IMR-90 (cell line): ENCODE results near the gene HOXB9. TPM values are rescaled to one million over a fixed set of nuclear protein-coding genes. Genes with fewer than 3 reads are reported as not detected.
A peak's percentile ranks its signal among the peaks of the same experiment; 100 is the strongest.

Experiments used
- ATAC-seq: fragments of 200-7000 bp; cut with Tn5 transposase; 2 replicates; pipeline ENCODE4 v1.9.1; 2020; ENCODE audit warnings: low read depth, mild to moderate bottlenecking, moderate library complexity
- BruUV-seq: library from RNA; stranded (reverse); fragments of 400-500 nt; replicated peaks from 2 replicates; lab custom pipeline; 2021; lab: Mats Ljungman, UMichigan
- CTCF ChIA-PET: fragments of 300-600 bp; formaldehyde crosslinking; extraction: SDS; loops from one replicate; lab custom pipeline; 2021; ENCODE audit warnings: antibody characterized with exemption; lab: Yijun Ruan, JAX
- POLR2A ChIA-PET: fragments of 300-600 bp; sonication (Branson Sonifier 250); formaldehyde crosslinking; loops from one replicate; lab custom pipeline; 2022; ENCODE audit warnings: antibody characterized with exemption; ENCODE audit not compliant: unreplicated experiment; lab: Charles Lee
- DNase-seq: peaks from one replicate; pipeline ENCODE4 v3.0.0; 2013
- H2AFZ ChIP-seq: replicated peaks from 2 replicates; pipeline ENCODE3; 2013; ENCODE audit warnings: low read length, mild to moderate bottlenecking; ENCODE audit not compliant: poor library complexity
- H2AK5ac ChIP-seq: 2 replicates; pipeline ENCODE4 v1.6.1; 2013; ENCODE audit warnings: low read depth, low read length, inconsistent platforms
- H2AK9ac ChIP-seq: replicated peaks from 2 replicates; pipeline ENCODE3; 2013; ENCODE audit warnings: mild to moderate bottlenecking, low read depth, low read length, moderate library complexity; ENCODE audit not compliant: poor library complexity
- H2BK120ac ChIP-seq: 2 replicates; pipeline ENCODE4 v1.6.1; 2013; ENCODE audit warnings: low read depth, low read length, inconsistent platforms
- H2BK15ac ChIP-seq: 3 replicates; pipeline ENCODE4 v1.6.1; 2013; ENCODE audit warnings: low read depth, low read length, inconsistent platforms
- H2BK20ac ChIP-seq: 2 replicates; pipeline ENCODE4 v1.6.1; 2013; ENCODE audit warnings: low read depth, mild to moderate bottlenecking, inconsistent platforms, low read length, moderate library complexity
- H2BK5ac ChIP-seq: 2 replicates; pipeline ENCODE4 v1.6.1; 2013; ENCODE audit warnings: mild to moderate bottlenecking, low read depth, low read length, inconsistent platforms; ENCODE audit not compliant: poor library complexity, severe bottlenecking
- H3K14ac ChIP-seq: replicated peaks from 2 replicates; pipeline ENCODE4 v1.6.1; 2013; ENCODE audit warnings: low read depth, low read length, inconsistent platforms
- H3K18ac ChIP-seq: 2 replicates; pipeline ENCODE4 v1.6.1; 2013; ENCODE audit warnings: low read depth, low read length, control low read depth
- H3K23ac ChIP-seq: 2 replicates; pipeline ENCODE4 v1.6.1; 2013; ENCODE audit warnings: low read depth, low read length, inconsistent platforms
- H3K27ac ChIP-seq: 2 replicates; pipeline ENCODE4 v1.5.1; 2013; ENCODE audit warnings: mild to moderate bottlenecking, control low read depth, low read length; ENCODE audit not compliant: insufficient read depth
- H3K27me3 ChIP-seq: 2 replicates; pipeline ENCODE4 v1.6.1; 2013; ENCODE audit warnings: low read length; ENCODE audit not compliant: control insufficient read depth, insufficient read depth
- H3K36me3 ChIP-seq: 2 replicates; pipeline ENCODE4 v1.6.1; 2013; ENCODE audit warnings: low read length, mixed read lengths; ENCODE audit not compliant: control insufficient read depth, insufficient read depth
- H3K4ac ChIP-seq: 2 replicates; pipeline ENCODE4 v1.6.1; 2013; ENCODE audit warnings: low read depth, low read length, inconsistent platforms
- H3K4me1 ChIP-seq: 2 replicates; pipeline ENCODE4 v1.6.1; 2013; ENCODE audit warnings: low read length, mixed read lengths; ENCODE audit not compliant: control insufficient read depth, insufficient read depth
- H3K4me2 ChIP-seq: 2 replicates; pipeline ENCODE4 v1.6.1; 2013; ENCODE audit warnings: low read depth, mild to moderate bottlenecking, control low read depth, low read length, moderate library complexity
- H3K4me3 ChIP-seq: 2 replicates; pipeline ENCODE4 v1.5.1; 2013; ENCODE audit warnings: low read depth, mild to moderate bottlenecking, control low read depth, low read length, moderate library complexity; ENCODE audit not compliant: insufficient read depth
- H3K56ac ChIP-seq: 2 replicates; pipeline ENCODE4 v1.6.1; 2013; ENCODE audit warnings: low read length, inconsistent platforms; ENCODE audit not compliant: insufficient read depth; ENCODE audit errors: extremely low read depth
- H3K79me1 ChIP-seq, 2 experiments: 2 replicates each; pipeline ENCODE4 v1.6.1; 2013; ENCODE audit warnings: low read length in 2 of 2, inconsistent platforms in 1 of 2, low read depth in 1 of 2
- H3K9ac ChIP-seq: 2 replicates; pipeline ENCODE4 v1.6.1; 2013; ENCODE audit warnings: low read depth, low read length, control low read depth
- H3K9me1 ChIP-seq: 2 replicates; pipeline ENCODE4 v1.6.1; 2013; ENCODE audit warnings: low read length, inconsistent platforms; ENCODE audit not compliant: insufficient read depth
- H3K9me3 ChIP-seq: 2 replicates; pipeline ENCODE4 v1.6.1; 2013; ENCODE audit warnings: low read length; ENCODE audit not compliant: control insufficient read depth, insufficient read depth
- H4K20me1 ChIP-seq: 2 replicates; pipeline ENCODE4 v1.6.1; 2013; ENCODE audit warnings: low read length, inconsistent platforms; ENCODE audit not compliant: insufficient read depth
- H4K5ac ChIP-seq: 2 replicates; pipeline ENCODE4 v1.6.1; 2013; ENCODE audit warnings: mild to moderate bottlenecking, low read depth, low read length, control low read depth
- H4K8ac ChIP-seq, 2 experiments: 2 replicates each; pipeline ENCODE4 v1.6.1; 2013; ENCODE audit warnings: low read depth in 2 of 2, low read length in 2 of 2, control low read depth in 1 of 2, inconsistent platforms in 1 of 2
- H4K91ac ChIP-seq: 2 replicates; pipeline ENCODE4 v1.6.1; 2013; ENCODE audit warnings: low read depth, low read length, inconsistent platforms; ENCODE audit not compliant: insufficient read depth
- RCOR1 ChIP-seq: IDR thresholded peaks from 2 replicates; pipeline ENCODE4 v1.6.1; 2012; ENCODE audit warnings: mild to moderate bottlenecking, low read length, improper control_type of control experiment; ENCODE audit not compliant: insufficient replicate concordance
- WGBS, 2 experiments: methylation state at CpG; one replicate each; pipeline versions ENCODE4 v1.1.5 to v1.1.7; 2013; ENCODE audit warnings: missing lambda C conversion rate in 2 of 2; ENCODE audit not compliant: insufficient read length in 1 of 2; ENCODE audit errors: extremely low coverage in 2 of 2; 5-methylcytosine and 5-hydroxymethylcytosine counted together
- dilution Hi-C: fragments of 300-500 bp; cut with HindIII; formaldehyde crosslinking; loops from one replicate; pipeline ENCODE4 v1.14.3; 2018; ENCODE audit warnings: low sequenced_read_pairs; ENCODE audit not compliant: unreplicated experiment
- in situ Hi-C: fragments of 300-500 bp; cut with MboI; formaldehyde crosslinking; loops from 3 replicates; pipeline ENCODE4 v1.14.3; 2019; ENCODE audit warnings: low sequenced_read_pairs, inconsistent platforms, mixed read lengths
- intact Hi-C: fragments of 100-400 bp; cut with micrococcal nuclease; formaldehyde crosslinking; loops from 2 replicates; pipeline ENCODE4 v1.10.0; 2022
- polyA plus RNA-seq, 3 experiments: library from polyadenylated mRNA; depleted of rRNA; stranded (reverse); fragments of >200 nt; gene quantifications; 2 replicates each; pipeline ENCODE4 v1.2.3, GENCODE V29; 2012; ENCODE audit warnings: low replicate concordance in 1 of 3
- total RNA-seq: library from RNA; depleted of rRNA; stranded (reverse); fragments of >200 nt; gene quantifications from 2 replicates; pipeline ENCODE4 v1.2.3, GENCODE V29; 2012
- TF ChIP-seq, protein P1 (sequence below): conservative IDR thresholded peaks from 2 replicates; pipeline ENCODE4 v1.5.1; 2012; ENCODE audit warnings: mild to moderate bottlenecking, low read depth, low read length, improper control_type of control experiment

Gene HOXB9
- total and polyA plus RNA-seq, 2 of the 4 experiments (the other 2 are of a cell fraction) = 0.05 TPM; not detected in 1

DNA sequence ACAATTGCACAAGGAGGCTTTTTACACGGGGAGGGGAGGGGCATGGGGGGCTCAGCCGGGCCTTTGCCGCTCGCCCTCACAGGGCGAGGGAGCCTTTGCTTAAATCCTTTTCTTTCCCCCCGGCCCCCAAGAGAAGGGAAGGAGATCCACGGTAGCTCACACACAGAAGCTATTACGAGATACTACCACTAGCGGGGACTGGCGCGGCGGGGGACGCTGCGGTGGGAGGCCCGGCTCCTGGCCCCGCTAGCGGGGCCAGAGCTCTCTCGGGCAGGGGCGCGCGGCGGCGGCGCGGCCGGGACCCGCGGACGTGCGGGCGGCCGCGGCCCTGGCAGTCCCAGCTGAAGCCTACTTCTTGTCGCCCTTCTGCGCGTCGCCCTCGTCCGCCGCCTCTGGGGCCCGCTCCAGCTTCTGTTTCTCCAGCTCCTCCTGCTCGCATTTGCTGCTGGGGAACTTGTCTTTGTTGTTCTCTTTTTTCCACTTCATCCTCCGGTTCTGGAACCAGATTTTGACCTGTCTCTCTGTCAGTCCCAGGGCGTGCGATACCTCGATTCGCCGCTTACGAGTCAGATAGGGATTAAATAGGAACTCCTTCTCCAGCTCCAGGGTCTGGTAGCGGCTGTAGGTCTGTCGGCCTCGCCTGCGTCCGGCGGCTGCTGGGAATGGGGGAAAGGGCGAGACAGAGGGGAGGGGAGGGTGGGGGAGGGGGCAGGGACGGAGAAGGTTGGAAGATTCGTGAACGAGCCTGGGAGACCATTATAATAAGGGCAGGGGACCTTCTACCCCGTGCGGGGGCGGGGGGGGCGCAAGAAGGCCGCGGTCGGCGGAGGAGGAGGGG, 13.1 kb downstream of the HOXB9 start:
- peaks cover 9 to 34% of the 10 kb centered on the region in 2 experiments; a peak in 3 of 4 replicates for H3K79me1 ChIP-seq
- peak overlapping the region; percentile 63 for H3K4me3 ChIP-seq
- peak overlapping the region; percentile 77 for H4K5ac ChIP-seq
- intact Hi-C loops (no loop called here), dilution Hi-C loops (no loop called here), in situ Hi-C loops (no loop called here)
- peak overlapping the region; percentile 5; the same call in 1 of the 3 replicates for H2BK15ac ChIP-seq
- peak overlapping the region; percentile 84 for H2AFZ ChIP-seq
- peaks cover 29% of the 10 kb centered on the region for H3K27me3 ChIP-seq
- peak overlapping the region; percentile 94 for H3K27ac ChIP-seq
- DNase-seq (peak; percentile 61), ATAC-seq (peak; percentile 58)
- TF ChIP-seq RCOR1 = no peak
- TF ChIP-seq, protein P1, sequence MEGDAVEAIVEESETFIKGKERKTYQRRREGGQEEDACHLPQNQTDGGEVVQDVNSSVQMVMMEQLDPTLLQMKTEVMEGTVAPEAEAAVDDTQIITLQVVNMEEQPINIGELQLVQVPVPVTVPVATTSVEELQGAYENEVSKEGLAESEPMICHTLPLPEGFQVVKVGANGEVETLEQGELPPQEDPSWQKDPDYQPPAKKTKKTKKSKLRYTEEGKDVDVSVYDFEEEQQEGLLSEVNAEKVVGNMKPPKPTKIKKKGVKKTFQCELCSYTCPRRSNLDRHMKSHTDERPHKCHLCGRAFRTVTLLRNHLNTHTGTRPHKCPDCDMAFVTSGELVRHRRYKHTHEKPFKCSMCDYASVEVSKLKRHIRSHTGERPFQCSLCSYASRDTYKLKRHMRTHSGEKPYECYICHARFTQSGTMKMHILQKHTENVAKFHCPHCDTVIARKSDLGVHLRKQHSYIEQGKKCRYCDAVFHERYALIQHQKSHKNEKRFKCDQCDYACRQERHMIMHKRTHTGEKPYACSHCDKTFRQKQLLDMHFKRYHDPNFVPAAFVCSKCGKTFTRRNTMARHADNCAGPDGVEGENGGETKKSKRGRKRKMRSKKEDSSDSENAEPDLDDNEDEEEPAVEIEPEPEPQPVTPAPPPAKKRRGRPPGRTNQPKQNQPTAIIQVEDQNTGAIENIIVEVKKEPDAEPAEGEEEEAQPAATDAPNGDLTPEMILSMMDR = peak; percentile 33
- peak overlapping the region; percentile 69 for H4K91ac ChIP-seq
- H3K9ac ChIP-seq = peak overlapping the region; percentile 96
- peak overlapping the region; percentile 70; the same call in 1 of the 2 replicates for H2BK120ac ChIP-seq
- no peaks in the 10 kb centered on the region for H3K9me3 ChIP-seq
- H2BK20ac ChIP-seq = peak overlapping the region; percentile 61; the same call in 1 of the 2 replicates
- peak overlapping the region; percentile 98 for H3K23ac ChIP-seq
- no peak overlapping the region for H2AK5ac ChIP-seq
- H3K4me2 ChIP-seq = peak overlapping the region; percentile 91
- H4K20me1 ChIP-seq = peaks cover under 1% of the 10 kb centered on the region; the same call in 1 of the 2 replicates
- no peaks in the 10 kb centered on the region for H3K36me3 ChIP-seq
- H3K4ac ChIP-seq = peak overlapping the region; percentile 86
- peak overlapping the region; percentile 35 to 93; a peak in 3 of 4 replicates for H4K8ac ChIP-seq
- 0 out of 2 replicates have a peak, but pooled peaks cover 3% of the 10 kb centered on the region for H3K9me1 ChIP-seq
- peak overlapping the region; percentile 97 for H3K14ac ChIP-seq
- H2AK9ac ChIP-seq = peak overlapping the region; percentile 8
- H3K56ac ChIP-seq = peak overlapping the region; percentile 50
- H3K18ac ChIP-seq = peak overlapping the region; percentile 86
- POLR2A ChIA-PET = interaction anchor here (0.5 to 1.4 kb wide), 3 partner anchors 17 to 297 kb away, joined by 3 to 4 read pairs (median 4); no protein-coding TSS in a partner anchor
- CTCF ChIA-PET = interaction anchor here (0.6 to 1.4 kb wide), 13 partner anchors 9 to 663 kb away, joined by 3 to 6 read pairs (median 3); no protein-coding TSS in a partner anchor
- 0% methylated on average over 26 of the region's 67 CpGs; no CpG with 5 or more reads in 1 of the 2 experiments for WGBS, 2 experiments
- H3K4me1 ChIP-seq = peaks cover 14% of the 10 kb centered on the region
- BruUV-seq = no TSS peak
- H2BK5ac ChIP-seq = peak overlapping the region; percentile 79
